Posterior vena cava (tissue), 2 donors: ENCODE data around the gene INSYN1. TPM values are rescaled to one million over a fixed set of nuclear protein-coding genes. Genes with fewer than 3 reads are reported as not detected.
"Not testable (repeated sequence)": the region's sequence is repeated elsewhere in the genome, so short reads cannot be mapped to it uniquely, and the experiment has no call there.

Experiments
- DNase-seq: peaks from one replicate; pipeline ENCODE4 v3.0.0-alpha.2; 2020; ENCODE audit warnings: low spot score
- intact Hi-C, 2 donors: fragments of 100-400 bp; cut with DNase I; formaldehyde crosslinking; loops; one replicate each; pipeline versions ENCODE4 v1.14.1 to v1.14.2; 2022 to 2023
- total RNA-seq, 2 donors: library from RNA; stranded (reverse); fragmentation: NEBNext Ultra II Directional; extraction: Animal tissue kit (Norgen Biotek cat#: 25700); gene quantifications; one replicate each; pipeline ENCODE4 v1.2.1, GENCODE V29; 2021
- donor health status: DM: yes; HTN: yes; CAD: no.
- donor health status: DM: yes; HTN: yes; CAD: no.

Gene INSYN1
- total RNA-seq, 2 donors from 2014 or later, result 12.8 to 13.8 TPM

GRCh38 chr15:73723191-73723590 lies 30.0 kb downstream of the INSYN1 start:
- no peak for DNase-seq
- intact Hi-C loops, result no loop called here

GRCh38 chr15:73722425-73722824 lies 30.7 kb downstream of the INSYN1 start:
- intact Hi-C loops, result no loop called here
- no peak for DNase-seq

GRCh38 chr15:73718694-73719093 lies 34.5 kb downstream of the INSYN1 start:
- intact Hi-C loops, result no loop called here

DNA sequence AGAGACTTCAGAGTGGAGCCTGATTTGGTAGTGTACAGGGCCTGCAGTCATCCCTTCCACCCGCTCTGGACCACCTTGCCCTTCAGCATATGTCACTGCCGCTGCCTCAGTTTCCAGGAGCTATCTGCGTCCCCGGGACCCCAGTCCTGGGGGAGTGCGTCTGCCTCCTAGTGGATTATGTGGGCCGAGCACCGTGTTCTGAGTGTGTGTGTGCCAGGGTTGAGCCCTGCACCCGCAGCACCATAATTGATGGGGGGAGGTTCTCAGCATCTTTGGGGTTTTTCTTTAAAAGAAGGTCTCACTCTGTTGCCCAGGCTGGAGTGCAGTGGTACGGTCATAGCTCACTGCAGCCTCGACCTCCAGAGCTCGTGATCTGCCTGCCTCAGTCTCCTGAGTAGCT lies 35.3 kb downstream of the INSYN1 start:
- intact Hi-C loops, result no loop called here
- DNase-seq, result no peak

More at GRCh38 chr15:73718694-73719093, 34.5 kb downstream of the INSYN1 start:
- no peak for DNase-seq

DNA sequence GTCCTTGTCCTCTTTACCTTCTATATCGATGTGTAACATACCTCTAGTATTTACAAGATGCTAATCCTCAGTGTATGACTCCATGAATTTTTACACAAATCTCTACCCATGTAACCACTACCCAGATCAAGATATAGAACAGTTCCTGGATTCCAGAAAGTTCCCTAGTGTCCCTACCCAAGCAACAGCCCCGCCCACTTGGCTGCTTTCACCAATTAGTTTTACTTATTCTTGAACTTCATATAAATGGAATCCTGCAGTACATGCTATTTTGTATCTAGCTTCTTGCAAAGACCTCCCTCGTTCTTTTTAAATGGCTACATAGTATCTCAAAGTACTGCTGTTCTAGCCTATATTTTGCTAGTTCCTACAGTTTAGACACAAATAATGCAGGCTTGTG lies 35.9 kb downstream of the INSYN1 start:
- no peak for DNase-seq
- intact Hi-C loops, result no loop called here

DNA sequence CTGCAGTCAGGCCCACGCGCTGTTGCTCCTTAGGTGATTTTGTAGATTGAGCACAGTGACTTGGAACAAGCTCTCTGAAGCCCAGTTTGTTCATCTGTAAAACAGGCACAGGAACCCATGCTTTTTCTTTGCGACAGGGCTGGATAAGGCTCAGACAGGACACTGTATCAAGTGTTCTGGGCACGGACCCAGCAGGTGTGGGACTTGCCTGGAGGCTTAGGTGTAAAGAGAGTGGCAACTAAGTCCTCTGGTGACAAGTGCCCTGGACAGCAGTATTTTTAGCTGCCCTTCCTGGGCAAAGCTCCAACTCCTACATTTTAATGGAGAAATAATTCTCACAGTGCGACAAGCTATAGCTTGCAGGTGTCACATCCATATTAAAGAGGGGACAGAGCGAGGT lies 36.7 kb downstream of the INSYN1 start:
- no peak for DNase-seq
- intact Hi-C loops, result no loop called here

- no peak for DNase-seq
- intact Hi-C loops, result no loop called here
These were observed 37.7 kb downstream of the INSYN1 start for GRCh38 chr15:73715417-73715816.

- no peak for DNase-seq
- intact Hi-C loops, result no loop called here
These were observed 38.4 kb downstream of the INSYN1 start for GRCh38 chr15:73714695-73715301.

- no peak for DNase-seq
- intact Hi-C loops, result no loop called here
These were observed 41.0 kb downstream of the INSYN1 start for GRCh38 chr15:73712107-73712506.

GRCh38 chr15:73711526-73711925 lies 41.6 kb downstream of the INSYN1 start:
- no peak for DNase-seq
- intact Hi-C loops, result no loop called here

DNA sequence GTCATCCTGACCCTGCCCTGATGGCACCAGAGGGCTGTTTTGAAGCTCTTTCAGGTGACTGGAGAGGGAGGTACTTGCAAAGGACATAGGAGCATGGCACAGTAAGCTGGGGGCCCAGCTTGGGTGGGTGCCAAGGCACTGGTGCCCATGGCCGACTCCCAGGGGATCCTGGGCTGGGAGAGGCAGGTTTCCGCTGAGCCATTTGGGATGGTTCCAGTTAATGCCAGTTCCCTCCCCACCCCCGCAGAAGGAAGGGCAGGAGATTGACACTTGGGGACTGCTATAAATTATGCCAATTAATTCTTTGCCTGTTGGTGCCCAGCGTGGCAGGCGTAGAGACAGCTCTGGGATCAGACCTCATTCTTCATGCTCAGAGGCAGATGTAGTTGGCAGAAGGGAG lies 42.8 kb downstream of the INSYN1 start:
- intact Hi-C loops, result no loop called here
- DNase-seq, result no peak

DNA sequence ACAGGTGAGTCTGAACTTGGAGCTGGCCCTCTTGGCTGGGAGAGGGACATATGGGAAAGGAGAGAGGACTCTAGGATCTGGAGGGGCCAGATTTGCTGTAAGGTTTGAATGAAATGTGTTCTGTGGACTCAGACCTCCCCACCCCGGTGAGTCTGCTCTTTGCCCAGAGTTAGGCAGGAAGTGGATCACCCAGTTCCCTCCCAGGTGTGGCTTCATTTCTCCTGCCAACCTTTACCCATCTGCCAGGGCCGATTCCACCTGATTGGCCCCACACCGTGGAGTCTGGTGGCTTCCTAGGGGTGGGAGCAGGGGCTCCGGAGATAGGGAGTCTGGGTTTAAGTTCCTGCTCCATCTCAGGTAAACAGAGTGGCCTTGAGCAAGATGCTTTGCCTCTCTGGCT lies 43.5 kb downstream of the INSYN1 start:
- intact Hi-C loops, result no loop called here
- no peak for DNase-seq

DNA sequence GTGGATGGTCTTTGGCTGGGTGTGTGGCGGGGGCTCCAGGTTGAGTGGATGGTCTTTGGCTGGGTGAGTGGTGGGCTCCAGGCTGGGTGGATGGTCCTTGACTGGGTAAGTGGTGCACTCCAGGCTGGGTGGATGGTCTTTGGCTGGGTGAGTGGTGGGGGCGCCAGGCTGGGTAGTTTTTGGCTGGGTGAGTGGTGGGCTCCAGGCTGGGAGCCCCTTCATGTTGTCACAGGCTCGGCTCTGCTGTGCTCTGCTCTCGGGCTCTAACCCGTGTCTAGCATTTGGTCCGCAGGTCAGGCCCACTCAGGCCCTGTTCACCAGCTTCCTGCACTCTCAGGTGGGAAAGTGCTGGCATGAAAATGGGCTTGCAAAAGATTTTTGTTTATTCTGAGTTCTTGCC lies 43.9 kb downstream of the INSYN1 start:
- DNase-seq, result no peak
- intact Hi-C loops, result no loop called here

- no peak for DNase-seq
- intact Hi-C loops, result no loop called here
These were observed 44.5 kb downstream of the INSYN1 start for GRCh38 chr15:73708691-73709090.

DNA sequence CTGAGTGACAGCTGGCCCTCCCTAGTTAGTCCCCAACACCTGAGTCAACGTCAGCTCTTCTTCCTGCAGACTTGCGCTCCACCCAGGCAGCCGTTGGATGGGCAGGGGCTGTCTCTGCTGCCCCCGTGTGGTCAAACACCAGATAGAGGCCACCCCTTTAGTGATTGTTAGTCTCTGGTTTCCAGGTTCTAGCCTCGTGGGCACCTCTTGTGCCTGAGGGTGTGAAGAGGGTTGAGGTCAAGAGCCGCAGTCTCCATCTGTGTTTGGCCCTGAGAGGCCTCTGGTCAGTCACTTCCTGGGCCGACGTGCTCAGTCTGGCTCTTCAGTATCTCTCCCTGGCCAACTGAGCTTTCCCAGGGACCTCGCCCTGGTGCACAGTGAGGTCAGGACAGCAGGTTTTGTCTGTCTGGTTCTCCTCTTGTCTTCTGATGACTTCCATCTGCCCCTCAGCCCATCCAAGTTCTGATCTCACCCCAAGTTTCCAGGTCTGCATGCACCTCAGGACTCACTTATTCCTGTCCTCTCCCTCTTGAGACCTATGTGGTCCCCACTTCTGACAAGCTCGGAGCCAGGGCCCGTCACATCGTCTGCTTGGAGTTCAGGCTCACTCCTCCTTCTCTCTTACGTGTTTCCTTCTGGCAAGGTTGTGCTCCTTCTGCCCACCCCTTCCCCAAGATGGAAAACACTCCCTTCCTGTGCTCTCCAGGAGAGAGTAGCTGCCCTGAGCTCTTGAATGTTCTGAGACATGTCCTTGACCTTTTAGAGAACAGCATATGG lies 48.1 kb downstream of the INSYN1 start:
- peak; percentile 88 for DNase-seq
- intact Hi-C loops, result loop anchor here in 1 of 2 donors (5.0 kb wide), 1 partner anchor 68 kb away; no protein-coding TSS in a partner anchor

GRCh38 chr15:73704142-73704868 lies 48.8 kb downstream of the INSYN1 start:
- intact Hi-C loops, result loop anchor here in 1 of 2 donors (5.0 kb wide), 1 partner anchor 67 kb away; no protein-coding TSS in a partner anchor
- not testable (repeated sequence) for DNase-seq

DNA sequence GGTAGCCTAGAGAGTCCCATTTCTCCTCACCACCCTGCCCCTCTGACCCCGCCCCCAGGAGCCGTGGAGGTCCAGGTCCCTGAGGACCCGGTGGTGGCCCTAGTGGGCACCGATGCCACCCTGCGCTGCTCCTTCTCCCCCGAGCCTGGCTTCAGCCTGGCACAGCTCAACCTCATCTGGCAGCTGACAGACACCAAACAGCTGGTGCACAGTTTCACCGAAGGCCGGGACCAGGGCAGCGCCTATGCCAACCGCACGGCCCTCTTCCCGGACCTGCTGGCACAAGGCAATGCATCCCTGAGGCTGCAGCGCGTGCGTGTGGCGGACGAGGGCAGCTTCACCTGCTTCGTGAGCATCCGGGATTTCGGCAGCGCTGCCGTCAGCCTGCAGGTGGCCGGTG lies 49.5 kb downstream of the INSYN1 start:
- not testable (repeated sequence) for DNase-seq
- intact Hi-C loops, result loop anchor here in 1 of 2 donors (5.0 kb wide), 1 partner anchor 66 kb away; no protein-coding TSS in a partner anchor

DNA sequence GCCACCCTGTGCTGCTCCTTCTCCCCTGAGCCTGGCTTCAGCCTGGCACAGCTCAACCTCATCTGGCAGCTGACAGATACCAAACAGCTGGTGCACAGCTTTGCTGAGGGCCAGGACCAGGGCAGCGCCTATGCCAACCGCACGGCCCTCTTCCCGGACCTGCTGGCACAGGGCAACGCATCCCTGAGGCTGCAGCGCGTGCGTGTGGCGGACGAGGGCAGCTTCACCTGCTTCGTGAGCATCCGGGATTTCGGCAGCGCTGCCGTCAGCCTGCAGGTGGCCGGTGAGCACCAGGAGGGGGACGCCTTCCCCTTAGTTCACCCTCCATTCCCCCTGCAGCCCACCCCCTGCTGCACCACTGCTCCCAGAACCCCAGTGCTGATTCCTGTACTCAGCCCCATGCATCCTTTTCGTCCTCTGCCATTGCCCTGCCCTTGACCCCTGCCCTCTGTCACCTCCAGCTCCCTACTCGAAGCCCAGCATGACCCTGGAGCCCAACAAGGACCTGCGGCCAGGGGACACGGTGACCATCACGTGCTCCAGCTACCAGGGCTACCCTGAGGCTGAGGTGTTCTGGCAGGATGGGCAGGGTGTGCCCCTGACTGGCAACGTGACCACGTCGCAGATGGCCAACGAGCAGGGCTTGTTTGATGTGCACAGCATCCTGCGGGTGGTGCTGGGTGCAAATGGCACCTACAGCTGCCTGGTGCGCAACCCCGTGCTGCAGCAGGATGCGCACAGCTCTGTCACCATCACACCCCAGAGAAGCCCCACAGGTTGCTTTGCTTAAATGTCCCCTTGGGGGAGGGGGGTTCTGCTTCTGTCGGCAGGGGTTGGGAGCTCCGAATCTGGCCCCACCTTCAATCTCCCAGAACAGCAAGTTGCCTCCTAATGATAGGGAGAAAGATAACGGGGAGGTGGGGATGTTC lies 50.6 kb downstream of the INSYN1 start:
- intact Hi-C loops, result loop anchor here in 1 of 2 donors (5.0 kb wide), 1 partner anchor 65 kb away; no protein-coding TSS in a partner anchor
- not testable (repeated sequence) for DNase-seq
